ENCODE measurements around the gene SET. TPM values are rescaled to one million over a fixed set of nuclear protein-coding genes. Genes with fewer than 3 reads are reported as not detected.
"Not testable (repeated sequence)": the region's sequence is repeated elsewhere in the genome, so short reads cannot be mapped to it uniquely, and the experiment has no call there.

The SET gene
- total RNA-seq, 1 experiment from 2014 or later = 1,129 TPM

DNA sequence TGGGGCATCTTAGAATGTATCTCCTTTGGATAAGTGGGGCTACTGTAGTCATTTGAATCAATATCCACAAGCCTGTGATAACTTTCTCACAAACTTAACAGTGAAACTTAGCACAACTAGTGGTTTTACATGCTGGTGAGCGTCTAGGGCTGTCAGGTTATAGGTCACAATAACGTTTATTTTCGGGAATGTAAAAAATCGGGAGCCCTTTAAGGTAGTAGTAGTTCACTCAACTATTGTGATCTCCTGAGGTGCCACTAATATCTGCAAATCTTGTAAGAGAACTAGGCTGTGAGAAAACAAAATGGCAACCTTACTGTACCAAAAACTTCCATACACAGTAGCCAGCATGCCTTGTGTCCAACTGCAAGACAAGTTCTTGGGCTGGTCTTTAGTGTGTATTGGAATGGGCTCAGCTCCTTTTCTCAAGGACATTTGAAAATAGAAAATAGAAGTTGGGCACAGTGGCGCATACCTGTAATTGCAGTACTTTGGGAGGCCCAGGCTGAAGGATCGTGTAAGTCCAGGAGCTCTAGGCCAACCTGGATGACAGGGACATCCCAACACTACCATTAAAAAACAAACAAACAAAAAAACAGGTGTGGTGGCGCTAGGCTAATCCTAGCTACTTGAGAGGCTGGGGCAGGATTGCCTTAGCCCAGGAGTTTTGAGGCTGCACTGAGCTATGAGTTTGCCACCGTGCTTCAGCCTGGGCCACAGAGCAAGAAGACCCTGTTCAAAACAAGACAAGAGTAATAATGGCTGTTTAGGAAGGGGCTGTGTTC, 8.1 kb downstream of the SET start (continued):
- TF ChIP-seq, protein P1, sequence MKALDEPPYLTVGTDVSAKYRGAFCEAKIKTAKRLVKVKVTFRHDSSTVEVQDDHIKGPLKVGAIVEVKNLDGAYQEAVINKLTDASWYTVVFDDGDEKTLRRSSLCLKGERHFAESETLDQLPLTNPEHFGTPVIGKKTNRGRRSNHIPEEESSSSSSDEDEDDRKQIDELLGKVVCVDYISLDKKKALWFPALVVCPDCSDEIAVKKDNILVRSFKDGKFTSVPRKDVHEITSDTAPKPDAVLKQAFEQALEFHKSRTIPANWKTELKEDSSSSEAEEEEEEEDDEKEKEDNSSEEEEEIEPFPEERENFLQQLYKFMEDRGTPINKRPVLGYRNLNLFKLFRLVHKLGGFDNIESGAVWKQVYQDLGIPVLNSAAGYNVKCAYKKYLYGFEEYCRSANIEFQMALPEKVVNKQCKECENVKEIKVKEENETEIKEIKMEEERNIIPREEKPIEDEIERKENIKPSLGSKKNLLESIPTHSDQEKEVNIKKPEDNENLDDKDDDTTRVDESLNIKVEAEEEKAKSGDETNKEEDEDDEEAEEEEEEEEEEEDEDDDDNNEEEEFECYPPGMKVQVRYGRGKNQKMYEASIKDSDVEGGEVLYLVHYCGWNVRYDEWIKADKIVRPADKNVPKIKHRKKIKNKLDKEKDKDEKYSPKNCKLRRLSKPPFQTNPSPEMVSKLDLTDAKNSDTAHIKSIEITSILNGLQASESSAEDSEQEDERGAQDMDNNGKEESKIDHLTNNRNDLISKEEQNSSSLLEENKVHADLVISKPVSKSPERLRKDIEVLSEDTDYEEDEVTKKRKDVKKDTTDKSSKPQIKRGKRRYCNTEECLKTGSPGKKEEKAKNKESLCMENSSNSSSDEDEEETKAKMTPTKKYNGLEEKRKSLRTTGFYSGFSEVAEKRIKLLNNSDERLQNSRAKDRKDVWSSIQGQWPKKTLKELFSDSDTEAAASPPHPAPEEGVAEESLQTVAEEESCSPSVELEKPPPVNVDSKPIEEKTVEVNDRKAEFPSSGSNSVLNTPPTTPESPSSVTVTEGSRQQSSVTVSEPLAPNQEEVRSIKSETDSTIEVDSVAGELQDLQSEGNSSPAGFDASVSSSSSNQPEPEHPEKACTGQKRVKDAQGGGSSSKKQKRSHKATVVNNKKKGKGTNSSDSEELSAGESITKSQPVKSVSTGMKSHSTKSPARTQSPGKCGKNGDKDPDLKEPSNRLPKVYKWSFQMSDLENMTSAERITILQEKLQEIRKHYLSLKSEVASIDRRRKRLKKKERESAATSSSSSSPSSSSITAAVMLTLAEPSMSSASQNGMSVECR (CRISPR knock-in tag; IDR thresholded peaks at IDR 0.05; ENCODE audit: borderline replicate concordance) = no peak
- TF ChIP-seq ZNF423 (CRISPR knock-in tag; IDR thresholded peaks at IDR 0.05) = no peak
- TF ChIP-seq, protein P2, sequence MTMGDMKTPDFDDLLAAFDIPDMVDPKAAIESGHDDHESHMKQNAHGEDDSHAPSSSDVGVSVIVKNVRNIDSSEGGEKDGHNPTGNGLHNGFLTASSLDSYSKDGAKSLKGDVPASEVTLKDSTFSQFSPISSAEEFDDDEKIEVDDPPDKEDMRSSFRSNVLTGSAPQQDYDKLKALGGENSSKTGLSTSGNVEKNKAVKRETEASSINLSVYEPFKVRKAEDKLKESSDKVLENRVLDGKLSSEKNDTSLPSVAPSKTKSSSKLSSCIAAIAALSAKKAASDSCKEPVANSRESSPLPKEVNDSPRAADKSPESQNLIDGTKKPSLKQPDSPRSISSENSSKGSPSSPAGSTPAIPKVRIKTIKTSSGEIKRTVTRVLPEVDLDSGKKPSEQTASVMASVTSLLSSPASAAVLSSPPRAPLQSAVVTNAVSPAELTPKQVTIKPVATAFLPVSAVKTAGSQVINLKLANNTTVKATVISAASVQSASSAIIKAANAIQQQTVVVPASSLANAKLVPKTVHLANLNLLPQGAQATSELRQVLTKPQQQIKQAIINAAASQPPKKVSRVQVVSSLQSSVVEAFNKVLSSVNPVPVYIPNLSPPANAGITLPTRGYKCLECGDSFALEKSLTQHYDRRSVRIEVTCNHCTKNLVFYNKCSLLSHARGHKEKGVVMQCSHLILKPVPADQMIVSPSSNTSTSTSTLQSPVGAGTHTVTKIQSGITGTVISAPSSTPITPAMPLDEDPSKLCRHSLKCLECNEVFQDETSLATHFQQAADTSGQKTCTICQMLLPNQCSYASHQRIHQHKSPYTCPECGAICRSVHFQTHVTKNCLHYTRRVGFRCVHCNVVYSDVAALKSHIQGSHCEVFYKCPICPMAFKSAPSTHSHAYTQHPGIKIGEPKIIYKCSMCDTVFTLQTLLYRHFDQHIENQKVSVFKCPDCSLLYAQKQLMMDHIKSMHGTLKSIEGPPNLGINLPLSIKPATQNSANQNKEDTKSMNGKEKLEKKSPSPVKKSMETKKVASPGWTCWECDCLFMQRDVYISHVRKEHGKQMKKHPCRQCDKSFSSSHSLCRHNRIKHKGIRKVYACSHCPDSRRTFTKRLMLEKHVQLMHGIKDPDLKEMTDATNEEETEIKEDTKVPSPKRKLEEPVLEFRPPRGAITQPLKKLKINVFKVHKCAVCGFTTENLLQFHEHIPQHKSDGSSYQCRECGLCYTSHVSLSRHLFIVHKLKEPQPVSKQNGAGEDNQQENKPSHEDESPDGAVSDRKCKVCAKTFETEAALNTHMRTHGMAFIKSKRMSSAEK (CRISPR knock-in tag; IDR thresholded peaks at IDR 0.05; ENCODE audit: borderline replicate concordance) = peak; percentile 32; the same call in 1 of the 2 replicates
- TF ChIP-seq, protein P3, sequence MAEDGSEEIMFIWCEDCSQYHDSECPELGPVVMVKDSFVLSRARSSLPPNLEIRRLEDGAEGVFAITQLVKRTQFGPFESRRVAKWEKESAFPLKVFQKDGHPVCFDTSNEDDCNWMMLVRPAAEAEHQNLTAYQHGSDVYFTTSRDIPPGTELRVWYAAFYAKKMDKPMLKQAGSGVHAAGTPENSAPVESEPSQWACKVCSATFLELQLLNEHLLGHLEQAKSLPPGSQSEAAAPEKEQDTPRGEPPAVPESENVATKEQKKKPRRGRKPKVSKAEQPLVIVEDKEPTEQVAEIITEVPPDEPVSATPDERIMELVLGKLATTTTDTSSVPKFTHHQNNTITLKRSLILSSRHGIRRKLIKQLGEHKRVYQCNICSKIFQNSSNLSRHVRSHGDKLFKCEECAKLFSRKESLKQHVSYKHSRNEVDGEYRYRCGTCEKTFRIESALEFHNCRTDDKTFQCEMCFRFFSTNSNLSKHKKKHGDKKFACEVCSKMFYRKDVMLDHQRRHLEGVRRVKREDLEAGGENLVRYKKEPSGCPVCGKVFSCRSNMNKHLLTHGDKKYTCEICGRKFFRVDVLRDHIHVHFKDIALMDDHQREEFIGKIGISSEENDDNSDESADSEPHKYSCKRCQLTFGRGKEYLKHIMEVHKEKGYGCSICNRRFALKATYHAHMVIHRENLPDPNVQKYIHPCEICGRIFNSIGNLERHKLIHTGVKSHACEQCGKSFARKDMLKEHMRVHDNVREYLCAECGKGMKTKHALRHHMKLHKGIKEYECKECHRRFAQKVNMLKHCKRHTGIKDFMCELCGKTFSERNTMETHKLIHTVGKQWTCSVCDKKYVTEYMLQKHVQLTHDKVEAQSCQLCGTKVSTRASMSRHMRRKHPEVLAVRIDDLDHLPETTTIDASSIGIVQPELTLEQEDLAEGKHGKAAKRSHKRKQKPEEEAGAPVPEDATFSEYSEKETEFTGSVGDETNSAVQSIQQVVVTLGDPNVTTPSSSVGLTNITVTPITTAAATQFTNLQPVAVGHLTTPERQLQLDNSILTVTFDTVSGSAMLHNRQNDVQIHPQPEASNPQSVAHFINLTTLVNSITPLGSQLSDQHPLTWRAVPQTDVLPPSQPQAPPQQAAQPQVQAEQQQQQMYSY (CRISPR knock-in tag; IDR thresholded peaks at IDR 0.05) = no peak

DNA sequence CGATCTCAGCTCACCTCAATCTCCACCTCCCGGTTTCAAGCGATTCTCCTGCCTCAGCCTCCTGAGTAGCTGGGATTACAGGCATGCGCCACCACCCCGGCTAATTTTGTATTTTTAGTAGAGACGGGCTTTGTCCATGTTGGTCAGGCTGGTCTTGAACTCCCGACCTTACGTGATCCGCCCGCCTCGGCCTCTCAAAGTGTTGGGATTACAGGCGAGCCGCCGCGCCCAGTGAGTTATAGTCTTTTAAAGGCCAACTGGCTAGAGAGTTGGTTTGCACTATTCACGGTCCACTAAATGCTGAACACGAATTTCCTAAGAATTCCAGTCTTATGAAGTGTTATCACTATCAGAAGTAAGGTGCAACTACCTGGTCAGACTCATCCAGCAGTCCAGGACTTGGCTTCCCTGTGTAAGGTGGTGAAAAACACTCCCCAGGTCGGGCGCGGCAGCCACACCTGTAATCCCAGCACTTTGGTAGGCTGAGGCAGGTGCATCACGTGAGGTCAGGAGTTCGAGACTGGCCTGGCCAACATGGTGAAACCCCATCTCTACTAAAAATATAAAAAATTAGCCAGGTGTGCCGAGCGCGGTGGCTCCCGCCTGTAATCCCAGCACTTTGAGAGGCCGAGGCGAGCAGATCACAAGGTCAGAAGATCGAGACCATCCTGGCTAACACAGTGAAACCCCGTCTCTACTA, 10.2 kb downstream of the SET start:
- not testable (repeated sequence) for DNase-seq (ENCODE audit: low spot score); H3K9me3 Mint-ChIP-seq; ATAC-seq; H3K27me3 Mint-ChIP-seq (ENCODE audit: low read depth); H3K4me1 Mint-ChIP-seq; H3K4me3 Mint-ChIP-seq; H3K27ac Mint-ChIP-seq
- POLR2A ChIA-PET = interaction anchor here (0.8 to 1.7 kb wide), 3 partner anchors 15 to 119 kb away, joined by 3 to 6 read pairs (median 4); partner anchors contain the start of gene ENDOG
- H3K36me3 Mint-ChIP-seq = peaks cover 23% of the 10 kb centered on the region
- CTCF ChIA-PET = interaction anchor here (0.6 to 1.5 kb wide), 3 partner anchors 25 to 1038 kb away, joined by 3 to 4 read pairs (median 3); partner anchors contain the start of gene ZDHHC12

DNA sequence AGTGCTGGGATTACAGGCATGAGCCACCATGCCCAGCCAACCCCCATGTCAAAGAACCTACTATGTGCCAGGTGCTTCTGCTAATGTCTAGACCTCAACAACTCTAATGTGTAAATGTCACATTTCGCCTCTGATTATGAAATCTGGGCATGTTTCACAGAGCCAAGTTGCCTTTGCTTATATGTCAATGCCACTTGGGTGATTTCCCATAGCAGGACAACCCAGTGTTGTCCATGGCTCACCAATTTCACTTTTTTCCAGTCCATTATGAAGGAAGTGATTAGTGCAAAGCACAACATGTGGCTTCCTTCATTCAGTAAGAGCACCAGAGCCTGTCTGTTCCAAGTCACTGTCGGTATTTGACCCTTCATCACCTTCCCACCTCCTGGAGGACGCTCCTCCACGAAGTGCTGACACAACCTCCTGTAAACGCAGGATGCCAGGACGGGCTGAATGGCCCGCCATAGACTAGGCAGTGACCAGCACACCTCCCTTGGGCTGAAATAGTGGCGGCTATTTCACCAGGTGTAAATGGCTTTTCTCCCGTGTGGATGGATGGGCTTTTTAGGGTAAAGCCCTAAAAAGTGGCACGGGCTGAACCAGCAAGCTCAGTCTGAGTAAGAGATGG, 12.3 kb downstream of the SET start:
- ChIA-PET CTCF (interaction anchor here (0.7 to 1.6 kb wide), 5 partner anchors 9 to 117 kb away, joined by 3 to 23 read pairs (median 5); partner anchors contain the start of genes ENDOG and ZDHHC12), POLR2A (interaction anchor here (1.2 to 1.6 kb wide), 2 partner anchors 23 to 66 kb away, joined by 3 to 7 read pairs; partner anchors contain the start of gene ZDHHC12)
- peak overlapping the region; percentile 83; the same call in 1 of the 2 replicates for H3K4me3 Mint-ChIP-seq
- ATAC-seq (no peak), DNase-seq (ENCODE audit: low spot score) (peak; percentile 11)
- peaks cover 2% of the 10 kb centered on the region for H3K36me3 Mint-ChIP-seq
- no peaks in the 10 kb centered on the region for H3K9me3 Mint-ChIP-seq
- no peaks in the 10 kb centered on the region for H3K27me3 Mint-ChIP-seq (ENCODE audit: low read depth)
- peak overlapping the region; percentile 64; the same call in 1 of the 2 replicates for H3K27ac Mint-ChIP-seq
- H3K4me1 Mint-ChIP-seq = peaks cover 4% of the 10 kb centered on the region; the same call in 1 of the 2 replicates
- no peak for TF ChIP-seq IRF2 (CRISPR knock-in tag; IDR thresholded peaks at IDR 0.05; ENCODE audit: borderline replicate concordance, low read depth)
- TF ChIP-seq, protein P1 (CRISPR knock-in tag; IDR thresholded peaks at IDR 0.05; ENCODE audit: borderline replicate concordance) = no peak
- TF ChIP-seq, protein P4, sequence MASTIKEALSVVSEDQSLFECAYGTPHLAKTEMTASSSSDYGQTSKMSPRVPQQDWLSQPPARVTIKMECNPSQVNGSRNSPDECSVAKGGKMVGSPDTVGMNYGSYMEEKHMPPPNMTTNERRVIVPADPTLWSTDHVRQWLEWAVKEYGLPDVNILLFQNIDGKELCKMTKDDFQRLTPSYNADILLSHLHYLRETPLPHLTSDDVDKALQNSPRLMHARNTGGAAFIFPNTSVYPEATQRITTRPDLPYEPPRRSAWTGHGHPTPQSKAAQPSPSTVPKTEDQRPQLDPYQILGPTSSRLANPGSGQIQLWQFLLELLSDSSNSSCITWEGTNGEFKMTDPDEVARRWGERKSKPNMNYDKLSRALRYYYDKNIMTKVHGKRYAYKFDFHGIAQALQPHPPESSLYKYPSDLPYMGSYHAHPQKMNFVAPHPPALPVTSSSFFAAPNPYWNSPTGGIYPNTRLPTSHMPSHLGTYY (CRISPR knock-in tag; IDR thresholded peaks at IDR 0.05) = no peak
- TF ChIP-seq KAT7 (CRISPR knock-in tag; IDR thresholded peaks at IDR 0.05; ENCODE audit: borderline replicate concordance) = no peak
- no peak for TF ChIP-seq MYBL2 (CRISPR knock-in tag; IDR thresholded peaks at IDR 0.05)
